ENCODE data around the gene GAST. TPM values are rescaled to one million over a fixed set of nuclear protein-coding genes. Genes with fewer than 3 reads are reported as not detected.
A peak's percentile ranks its signal among the peaks of the same experiment; 100 is the strongest.

The GAST gene
- total and polyA plus RNA-seq, 2 of the 13 experiments (the other 11 are each of a cell fraction or from before 2014, with no cell fraction given): 0.32 to 0.42 TPM

DNA sequence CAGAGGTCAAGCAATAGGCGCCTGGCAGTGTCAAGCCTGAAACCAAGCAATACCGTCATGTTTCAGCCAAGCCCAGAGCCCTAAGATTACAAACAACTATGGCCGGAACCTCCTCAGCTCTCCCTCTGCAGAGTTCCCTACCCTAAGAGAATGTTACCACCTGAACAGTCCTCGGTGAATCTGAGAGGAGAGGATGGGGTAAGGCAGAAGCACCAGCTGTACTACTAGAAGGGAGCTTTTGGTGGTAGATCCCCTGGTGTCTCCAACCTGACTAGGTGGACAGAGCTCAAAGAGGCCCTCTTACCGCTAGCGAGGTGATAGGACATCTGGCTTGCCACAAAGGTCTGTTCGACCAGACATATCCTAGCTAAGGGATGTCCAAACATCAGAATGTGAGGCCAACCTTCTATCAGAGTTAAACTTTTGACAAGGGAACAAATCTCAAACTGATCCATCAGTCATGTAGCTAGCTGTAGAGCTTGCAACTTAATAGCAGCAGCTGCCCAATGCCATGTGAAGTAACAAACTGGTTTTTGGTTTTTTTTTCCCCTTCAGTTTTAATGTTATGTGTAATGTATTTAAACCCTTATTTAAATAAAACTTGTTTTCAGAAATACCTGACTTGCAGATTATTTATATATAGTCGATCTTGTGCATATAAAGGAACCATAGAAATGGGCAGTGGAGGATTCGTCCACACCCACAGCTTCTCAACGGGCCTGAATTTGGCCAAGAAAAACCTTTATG lies 20.9 kb upstream of the GAST start (continued):
- TF ChIP-seq, protein P1, sequence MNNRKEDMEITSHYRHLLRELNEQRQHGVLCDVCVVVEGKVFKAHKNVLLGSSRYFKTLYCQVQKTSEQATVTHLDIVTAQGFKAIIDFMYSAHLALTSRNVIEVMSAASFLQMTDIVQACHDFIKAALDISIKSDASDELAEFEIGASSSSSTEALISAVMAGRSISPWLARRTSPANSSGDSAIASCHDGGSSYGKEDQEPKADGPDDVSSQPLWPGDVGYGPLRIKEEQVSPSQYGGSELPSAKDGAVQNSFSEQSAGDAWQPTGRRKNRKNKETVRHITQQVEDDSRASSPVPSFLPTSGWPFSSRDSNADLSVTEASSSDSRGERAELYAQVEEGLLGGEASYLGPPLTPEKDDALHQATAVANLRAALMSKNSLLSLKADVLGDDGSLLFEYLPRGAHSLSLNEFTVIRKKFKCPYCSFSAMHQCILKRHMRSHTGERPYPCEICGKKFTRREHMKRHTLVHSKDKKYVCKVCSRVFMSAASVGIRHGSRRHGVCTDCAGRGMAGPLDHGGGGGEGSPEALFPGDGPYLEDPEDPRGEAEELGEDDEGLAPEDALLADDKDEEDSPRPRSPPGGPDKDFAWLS (CRISPR knock-in tag; IDR thresholded peaks at IDR 0.05; ENCODE audit: borderline replicate concordance): no peak
- no peak for TF ChIP-seq TP53 (CRISPR knock-in tag; conservative IDR thresholded peaks at IDR 0.05)
- no peak for TF ChIP-seq GATAD2A (CRISPR knock-in tag; IDR thresholded peaks at IDR 0.05)
- TF ChIP-seq ZNF644 (CRISPR knock-in tag; IDR thresholded peaks at IDR 0.05; ENCODE audit: low read depth): no peak
- no peak for TF ChIP-seq EHMT2 (IDR thresholded peaks at IDR 0.05; ENCODE audit: borderline replicate concordance, low read depth, low read length)
- TF ChIP-seq, protein P2, sequence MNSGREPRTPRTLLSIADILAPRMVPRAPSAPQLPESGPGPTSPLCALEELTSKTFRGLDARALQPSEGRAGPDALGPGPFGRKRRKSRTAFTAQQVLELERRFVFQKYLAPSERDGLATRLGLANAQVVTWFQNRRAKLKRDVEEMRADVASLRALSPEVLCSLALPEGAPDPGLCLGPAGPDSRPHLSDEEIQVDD (CRISPR knock-in tag; IDR thresholded peaks at IDR 0.05; ENCODE audit: borderline replicate concordance): no peak
- TF ChIP-seq ZNF124 (CRISPR knock-in tag; IDR thresholded peaks at IDR 0.05): no peak
- TF ChIP-seq ZNF224 (CRISPR knock-in tag; IDR thresholded peaks at IDR 0.05): no peak
- TF ChIP-seq, protein P3, sequence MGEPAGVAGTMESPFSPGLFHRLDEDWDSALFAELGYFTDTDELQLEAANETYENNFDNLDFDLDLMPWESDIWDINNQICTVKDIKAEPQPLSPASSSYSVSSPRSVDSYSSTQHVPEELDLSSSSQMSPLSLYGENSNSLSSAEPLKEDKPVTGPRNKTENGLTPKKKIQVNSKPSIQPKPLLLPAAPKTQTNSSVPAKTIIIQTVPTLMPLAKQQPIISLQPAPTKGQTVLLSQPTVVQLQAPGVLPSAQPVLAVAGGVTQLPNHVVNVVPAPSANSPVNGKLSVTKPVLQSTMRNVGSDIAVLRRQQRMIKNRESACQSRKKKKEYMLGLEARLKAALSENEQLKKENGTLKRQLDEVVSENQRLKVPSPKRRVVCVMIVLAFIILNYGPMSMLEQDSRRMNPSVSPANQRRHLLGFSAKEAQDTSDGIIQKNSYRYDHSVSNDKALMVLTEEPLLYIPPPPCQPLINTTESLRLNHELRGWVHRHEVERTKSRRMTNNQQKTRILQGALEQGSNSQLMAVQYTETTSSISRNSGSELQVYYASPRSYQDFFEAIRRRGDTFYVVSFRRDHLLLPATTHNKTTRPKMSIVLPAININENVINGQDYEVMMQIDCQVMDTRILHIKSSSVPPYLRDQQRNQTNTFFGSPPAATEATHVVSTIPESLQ (CRISPR knock-in tag; conservative IDR thresholded peaks at IDR 0.05): no peak
- 0 out of 2 replicates have a peak, but pooled peaks have one; percentile 48 for TF ChIP-seq ZNF749 (CRISPR knock-in tag; IDR thresholded peaks at IDR 0.05; ENCODE audit: borderline replicate concordance)
- TF ChIP-seq ZNF878 (CRISPR knock-in tag; IDR thresholded peaks at IDR 0.05): peak; percentile 52; the same call in 1 of the 2 replicates
- TF ChIP-seq ATF1 (CRISPR knock-in tag; IDR thresholded peaks at IDR 0.05): no peak
- no peak for TF ChIP-seq DNMT3B (CRISPR knock-in tag; conservative IDR thresholded peaks at IDR 0.05)

Measured in HepG2 (cell line).